Mesenchymal stem cell (in vitro differentiated cells and primary cell): ENCODE results near the gene MCF2.

Experiments used
- DNase-seq: peaks from one replicate; pipeline ENCODE4 v3.0.0-alpha.2; 2013
- H2AFZ ChIP-seq: one replicate; pipeline ENCODE4 v1.6.1; 2013; ENCODE audit warnings: low read depth, mild to moderate bottlenecking, control low read depth, inconsistent platforms, low read length, moderate library complexity
- H2AK5ac ChIP-seq: 2 replicates; pipeline ENCODE4 v1.6.1; 2013; ENCODE audit warnings: low read length, moderate library complexity, mild to moderate bottlenecking, inconsistent platforms; ENCODE audit not compliant: severe bottlenecking
- H2BK120ac ChIP-seq: one replicate; pipeline ENCODE4 v1.6.1; 2013; ENCODE audit warnings: low read depth, mild to moderate bottlenecking, inconsistent platforms, low read length, moderate library complexity
- H2BK12ac ChIP-seq, 2 experiments: one replicate each; pipeline ENCODE4 v1.6.1; 2013; ENCODE audit warnings: inconsistent platforms in 2 of 2, low read length in 2 of 2, mild to moderate bottlenecking in 2 of 2, moderate library complexity in 2 of 2, control low read depth in 1 of 2
- H2BK15ac ChIP-seq: one replicate; pipeline ENCODE4 v1.6.1; 2013; ENCODE audit warnings: mild to moderate bottlenecking, low read depth, inconsistent platforms; ENCODE audit not compliant: poor library complexity, severe bottlenecking
- H2BK5ac ChIP-seq: 2 replicates; pipeline ENCODE4 v1.6.1; 2013; ENCODE audit warnings: low read depth, mild to moderate bottlenecking, low read length, control low read depth, inconsistent platforms; ENCODE audit not compliant: poor library complexity, severe bottlenecking
- H3K14ac ChIP-seq, 2 experiments: one replicate each; pipeline ENCODE4 v1.6.1; 2013; ENCODE audit warnings: inconsistent platforms in 2 of 2, low read length in 2 of 2, control low read depth in 1 of 2, mild to moderate bottlenecking in 1 of 2, moderate library complexity in 1 of 2
- H3K18ac ChIP-seq, 2 experiments: one replicate each; pipeline ENCODE4 v1.6.1; 2013; ENCODE audit warnings: inconsistent platforms in 2 of 2, low read length in 2 of 2, control low read depth in 1 of 2, low read depth in 1 of 2, mild to moderate bottlenecking in 1 of 2
- H3K23ac ChIP-seq, 2 experiments: one replicate each; pipeline ENCODE4 v1.6.1; 2013; ENCODE audit warnings: inconsistent platforms in 2 of 2, low read length in 2 of 2, mild to moderate bottlenecking in 2 of 2, moderate library complexity in 2 of 2, control low read depth in 1 of 2
- H3K27ac ChIP-seq: 2 replicates; pipeline ENCODE4 v1.5.1; 2013; ENCODE audit warnings: mild to moderate bottlenecking, moderate library complexity, low read length, control low read depth, inconsistent platforms; ENCODE audit not compliant: poor library complexity, severe bottlenecking
- H3K27me3 ChIP-seq, 2 experiments: 2 replicates each; pipeline versions ENCODE4 v1.6.1 to v1.7.0; 2013; ENCODE audit warnings: low read length in 2 of 2, mild to moderate bottlenecking in 2 of 2, moderate library complexity in 2 of 2, control low read depth in 1 of 2, inconsistent platforms in 1 of 2; ENCODE audit not compliant: control insufficient read depth in 1 of 2, insufficient read depth in 1 of 2
- H3K36me3 ChIP-seq, 2 experiments: 2 replicates each; pipeline versions ENCODE4 v1.6.1 to v1.7.0; 2013; ENCODE audit warnings: low read length in 2 of 2, control low read depth in 1 of 2, inconsistent platforms in 1 of 2, low read depth in 1 of 2, mild to moderate bottlenecking in 1 of 2; ENCODE audit not compliant: insufficient read depth in 2 of 2, control insufficient read depth in 1 of 2
- H3K4ac ChIP-seq, 2 experiments: one replicate each; pipeline ENCODE4 v1.6.1; 2013; ENCODE audit warnings: inconsistent platforms in 2 of 2, low read length in 2 of 2, mild to moderate bottlenecking in 2 of 2, moderate library complexity in 2 of 2, control low read depth in 1 of 2, low read depth in 1 of 2
- H3K4me1 ChIP-seq: 2 replicates; pipeline ENCODE4 v1.6.1; 2013; ENCODE audit warnings: low read depth, low read length, control low read depth; ENCODE audit not compliant: control insufficient read depth, insufficient read depth
- H3K4me2 ChIP-seq: 2 replicates; pipeline ENCODE4 v1.6.1; 2013; ENCODE audit warnings: low read length, mild to moderate bottlenecking, inconsistent platforms; ENCODE audit not compliant: poor library complexity, severe bottlenecking
- H3K4me3 ChIP-seq, 2 experiments: 2 replicates each; pipeline versions ENCODE4 v1.5.1 to v1.7.0; 2013; ENCODE audit warnings: low read length in 2 of 2, mild to moderate bottlenecking in 2 of 2, control low read depth in 1 of 2, low read depth in 1 of 2; ENCODE audit not compliant: insufficient read depth in 1 of 2
- H3K79me1 ChIP-seq: replicated peaks from 2 replicates; pipeline ENCODE4 v1.6.1; 2013; ENCODE audit warnings: mild to moderate bottlenecking, control low read depth, low read length, inconsistent platforms; ENCODE audit not compliant: poor library complexity, severe bottlenecking
- H3K9ac ChIP-seq: 2 replicates; pipeline ENCODE4 v1.7.0; 2013; ENCODE audit warnings: mild to moderate bottlenecking, low read length, moderate library complexity
- H3K9me3 ChIP-seq: 2 replicates; pipeline ENCODE4 v1.7.0; 2013; ENCODE audit warnings: mild to moderate bottlenecking, low read length; ENCODE audit not compliant: control insufficient read depth
- H4K8ac ChIP-seq: one replicate; pipeline ENCODE4 v1.6.1; 2013; ENCODE audit warnings: inconsistent platforms, mild to moderate bottlenecking, low read length, moderate library complexity
- H4K91ac ChIP-seq: one replicate; pipeline ENCODE4 v1.6.1; 2013; ENCODE audit warnings: mild to moderate bottlenecking, low read length, inconsistent platforms
- WGBS: methylation state at CpG from one replicate; pipeline ENCODE4 v1.1.7; 2013; ENCODE audit warnings: mixed read lengths; 5-methylcytosine and 5-hydroxymethylcytosine counted together

The MCF2 gene

GRCh38 chrX:139738581-139738980 lies 30.6 kb upstream of the MCF2 start:
- no peak overlapping the region for H2BK15ac ChIP-seq

GRCh38 chrX:139736151-139736550 lies 28.2 kb upstream of the MCF2 start:
- WGBS: no CpG with 5 or more reads among the region's 1 CpG
- Histone ChIP-seq H3K4me1 (no peaks in the 10 kb centered on the region), H3K14ac (no peak overlapping the region), H3K23ac (no peak overlapping the region), H2BK120ac (no peak overlapping the region), H2BK5ac (no peak overlapping the region), H3K4me3 (no peak overlapping the region), H2BK12ac (no peak overlapping the region), H3K79me1 (no peaks in the 10 kb centered on the region), H3K4ac (no peak overlapping the region), H3K27me3 (no peaks in the 10 kb centered on the region), H3K4me2 (no peak overlapping the region), H2BK15ac (no peak overlapping the region), H3K18ac (no peak overlapping the region), H2AK5ac (no peak overlapping the region), H3K36me3 (peaks cover 0 to 23% of the 10 kb centered on the region in 2 experiments), H2AFZ (no peak overlapping the region), H3K9me3 (no peaks in the 10 kb centered on the region), H3K27ac (no peak overlapping the region), H3K9ac (no peak overlapping the region), H4K91ac (no peak overlapping the region), H4K8ac (no peak overlapping the region)
- DNase-seq: no peak

More at GRCh38 chrX:139738581-139738980, 30.6 kb upstream of the MCF2 start:
- Histone ChIP-seq H2BK5ac (no peak overlapping the region), H3K14ac (no peak overlapping the region), H3K9ac (no peak overlapping the region), H3K4me3 (no peak overlapping the region), H3K27ac (no peak overlapping the region), H3K27me3 (no peaks in the 10 kb centered on the region), H3K79me1 (no peaks in the 10 kb centered on the region), H2BK12ac (no peak overlapping the region), H3K9me3 (no peaks in the 10 kb centered on the region), H2AFZ (no peak overlapping the region), H3K4ac (no peak overlapping the region), H3K4me1 (no peaks in the 10 kb centered on the region), H3K4me2 (no peak overlapping the region), H4K8ac (no peak overlapping the region), H2AK5ac (no peak overlapping the region), H3K18ac (no peak overlapping the region), H3K36me3 (peaks cover 0 to 29% of the 10 kb centered on the region in 2 experiments), H2BK120ac (no peak overlapping the region), H4K91ac (no peak overlapping the region), H3K23ac (no peak overlapping the region)
- peak; percentile 24 for DNase-seq

- Histone ChIP-seq H2BK15ac (no peak overlapping the region), H3K23ac (no peak overlapping the region), H2BK120ac (no peak overlapping the region), H2BK5ac (no peak overlapping the region), H2AFZ (no peak overlapping the region), H3K4ac (no peak overlapping the region), H3K18ac (no peak overlapping the region), H3K27ac (no peak overlapping the region), H2BK12ac (no peak overlapping the region), H2AK5ac (no peak overlapping the region), H3K4me1 (no peaks in the 10 kb centered on the region), H3K27me3 (no peaks in the 10 kb centered on the region), H3K9me3 (no peaks in the 10 kb centered on the region), H3K36me3 (peaks cover 0 to 16% of the 10 kb centered on the region in 2 experiments), H4K91ac (no peak overlapping the region), H3K9ac (no peak overlapping the region), H3K79me1 (no peaks in the 10 kb centered on the region), H3K14ac (no peak overlapping the region), H3K4me2 (no peak overlapping the region), H4K8ac (no peak overlapping the region), H3K4me3 (no peak overlapping the region)
- WGBS: no CpG with 5 or more reads among the region's 1 CpG
- no peak for DNase-seq
Measured at GRCh38 chrX:139734996-139735395, 27.0 kb upstream of the MCF2 start.

GRCh38 chrX:139725720-139726119 lies 17.8 kb upstream of the MCF2 start:
- WGBS: no CpG with 5 or more reads among the region's 1 CpG
- Histone ChIP-seq H3K36me3 (peaks cover 0 to 13% of the 10 kb centered on the region in 2 experiments), H2BK12ac (no peak overlapping the region), H3K4me3 (no peak overlapping the region), H2BK15ac (no peak overlapping the region), H3K14ac (no peak overlapping the region), H4K8ac (no peak overlapping the region), H2AFZ (no peak overlapping the region), H2BK5ac (no peak overlapping the region), H3K4me2 (no peak overlapping the region), H3K18ac (no peak overlapping the region), H4K91ac (no peak overlapping the region), H3K4ac (no peak overlapping the region), H3K27me3 (no peaks in the 10 kb centered on the region), H3K9me3 (no peaks in the 10 kb centered on the region), H3K79me1 (no peaks in the 10 kb centered on the region), H3K9ac (no peak overlapping the region), H2BK120ac (no peak overlapping the region), H2AK5ac (no peak overlapping the region), H3K23ac (no peak overlapping the region), H3K27ac (no peak overlapping the region), H3K4me1 (no peaks in the 10 kb centered on the region)
- DNase-seq: no peak
